Stimulated activated memory B cell treated with anti-CD40 and anti-IgM and Interleukin-4, amounts not matched to agents 10 μg/mL and 1 μg/mL and 100 μg/mL, for 72 hours (primary cell): ENCODE results near the gene NEXN.

Experiments used
- ATAC-seq: fragments of 150-1000 bp; cut with Tn5 transposase; 2 replicates; pipeline ENCODE4 v1.10.0; 2021
- H3K27ac Mint-ChIP-seq: one replicate; pipeline ENCODE4 v1.8.0; 2022; ENCODE audit warnings: mild to moderate bottlenecking, mixed read lengths
- H3K27me3 Mint-ChIP-seq: one replicate; pipeline ENCODE4 v1.8.0; 2022; ENCODE audit warnings: mixed read lengths
- H3K36me3 Mint-ChIP-seq: one replicate; pipeline ENCODE4 v1.8.0; 2022; ENCODE audit warnings: mixed read lengths
- H3K4me1 Mint-ChIP-seq: one replicate; pipeline ENCODE4 v1.8.0; 2022; ENCODE audit warnings: mixed read lengths
- H3K4me3 Mint-ChIP-seq: one replicate; pipeline ENCODE4 v1.8.0; 2022; ENCODE audit warnings: mild to moderate bottlenecking, moderate library complexity, mixed read lengths
- H3K9me3 Mint-ChIP-seq: one replicate; pipeline ENCODE4 v1.8.0; 2022; ENCODE audit warnings: mixed read lengths

NEXN gene

DNA sequence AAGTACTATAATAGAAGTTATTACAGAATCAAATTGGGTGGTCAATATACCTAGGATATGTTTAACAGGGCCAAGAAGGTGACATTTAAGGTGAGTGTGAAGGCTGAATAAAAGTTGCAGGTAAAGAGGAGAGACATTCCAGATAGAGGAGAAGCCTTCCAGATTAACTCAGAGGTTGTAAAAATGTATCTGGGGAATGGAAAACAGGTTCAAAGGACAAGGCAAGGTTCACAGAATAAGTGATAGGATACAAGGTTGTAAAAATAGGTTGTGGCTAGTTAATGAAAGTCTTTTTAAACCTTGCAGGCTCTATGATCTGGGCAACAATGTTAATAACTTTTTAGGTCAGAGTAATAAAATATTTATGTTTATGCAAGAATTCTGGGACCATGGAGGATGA is 50.2 kb downstream of the NEXN start:
- no peak for ATAC-seq
- Mint-ChIP-seq H3K4me3 (no peak overlapping the region), H3K27ac (no peak overlapping the region), H3K36me3 (peaks cover 25% of the 10 kb centered on the region), H3K4me1 (no peaks in the 10 kb centered on the region), H3K27me3 (no peaks in the 10 kb centered on the region), H3K9me3 (no peaks in the 10 kb centered on the region)

DNA sequence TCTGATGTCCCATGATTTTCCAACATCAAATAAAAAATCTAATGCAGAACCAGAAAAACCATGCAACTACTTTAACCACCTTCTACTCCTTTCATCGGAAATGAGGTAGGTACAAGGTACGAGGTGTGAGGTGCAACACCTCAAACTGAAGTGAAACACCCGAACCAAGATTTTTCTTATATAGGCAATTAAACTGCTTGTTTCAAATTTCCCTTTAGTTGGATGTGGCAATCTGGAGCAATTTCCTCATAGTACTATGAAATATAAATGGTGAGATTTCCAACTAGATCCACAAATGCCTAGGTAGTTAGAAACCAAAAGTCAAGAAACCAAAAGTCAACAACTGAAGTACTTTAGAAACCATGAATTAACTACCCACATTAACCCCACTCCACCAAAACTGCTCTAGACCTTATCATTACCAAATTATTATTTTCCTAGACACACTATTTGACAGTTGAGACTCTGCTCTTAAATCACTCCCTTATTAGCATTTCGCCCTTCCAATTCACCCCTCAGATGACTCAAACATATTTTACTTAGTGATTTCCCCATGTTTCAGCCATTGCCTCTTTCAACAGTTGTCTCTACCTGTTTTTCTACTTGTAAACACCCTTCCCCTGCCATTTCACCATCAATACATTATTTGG is 52.6 kb downstream of the NEXN start:
- no peaks in the 10 kb centered on the region for H3K27me3 Mint-ChIP-seq
- no peaks in the 10 kb centered on the region for H3K4me1 Mint-ChIP-seq
- peaks cover 38% of the 10 kb centered on the region for H3K36me3 Mint-ChIP-seq
- no peaks in the 10 kb centered on the region for H3K9me3 Mint-ChIP-seq
- no peak for ATAC-seq
- H3K4me3 Mint-ChIP-seq, result no peak overlapping the region
- no peak overlapping the region for H3K27ac Mint-ChIP-seq

GRCh38 chr1:77942400-77943140 is 54.1 kb downstream of the NEXN start:
- Mint-ChIP-seq H3K9me3 (no peaks in the 10 kb centered on the region), H3K27ac (no peak overlapping the region), H3K27me3 (no peaks in the 10 kb centered on the region), H3K4me3 (no peak overlapping the region), H3K36me3 (peaks cover 43% of the 10 kb centered on the region), H3K4me1 (no peaks in the 10 kb centered on the region)
- no peak for ATAC-seq

GRCh38 chr1:77945345-77945744 is 56.9 kb downstream of the NEXN start:
- Mint-ChIP-seq H3K27me3 (no peaks in the 10 kb centered on the region), H3K27ac (no peak overlapping the region), H3K9me3 (no peaks in the 10 kb centered on the region), H3K4me3 (no peak overlapping the region), H3K36me3 (peaks cover 57% of the 10 kb centered on the region), H3K4me1 (peaks cover 10% of the 10 kb centered on the region)
- no peak for ATAC-seq

- peaks cover 53% of the 10 kb centered on the region for H3K36me3 Mint-ChIP-seq
- no peak overlapping the region for H3K4me3 Mint-ChIP-seq
- ATAC-seq, result peak; percentile 57
- H3K27ac Mint-ChIP-seq, result peak overlapping the region; percentile 17
- H3K9me3 Mint-ChIP-seq, result no peaks in the 10 kb centered on the region
- H3K4me1 Mint-ChIP-seq, result peaks cover 34% of the 10 kb centered on the region
- no peaks in the 10 kb centered on the region for H3K27me3 Mint-ChIP-seq
Measured at GRCh38 chr1:77948841-77949424, 60.5 kb downstream of the NEXN start.

DNA sequence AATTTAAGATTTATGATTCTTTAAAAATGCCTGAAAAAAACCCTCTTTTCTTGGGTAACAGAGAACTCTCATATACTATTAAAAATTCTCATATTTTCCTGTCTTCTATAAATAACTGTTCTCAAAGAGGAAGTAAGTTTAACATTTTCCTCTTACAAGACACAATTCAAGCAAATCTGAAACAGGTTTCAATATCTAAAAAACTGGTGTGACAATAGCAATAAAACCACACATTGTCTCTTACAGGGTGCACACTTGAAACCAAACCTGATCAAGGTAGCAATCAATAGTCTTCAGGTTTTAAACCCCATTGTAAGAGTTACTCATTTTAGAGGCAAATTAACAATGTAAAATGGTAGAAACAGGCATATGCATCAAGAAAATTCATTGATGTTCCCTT is 62.4 kb downstream of the NEXN start:
- ATAC-seq, result peak; percentile 70
- Mint-ChIP-seq H3K27ac (peak overlapping the region; percentile 66), H3K27me3 (no peaks in the 10 kb centered on the region), H3K9me3 (no peaks in the 10 kb centered on the region), H3K36me3 (peaks cover 48% of the 10 kb centered on the region), H3K4me1 (peaks cover 34% of the 10 kb centered on the region), H3K4me3 (no peak overlapping the region)

DNA sequence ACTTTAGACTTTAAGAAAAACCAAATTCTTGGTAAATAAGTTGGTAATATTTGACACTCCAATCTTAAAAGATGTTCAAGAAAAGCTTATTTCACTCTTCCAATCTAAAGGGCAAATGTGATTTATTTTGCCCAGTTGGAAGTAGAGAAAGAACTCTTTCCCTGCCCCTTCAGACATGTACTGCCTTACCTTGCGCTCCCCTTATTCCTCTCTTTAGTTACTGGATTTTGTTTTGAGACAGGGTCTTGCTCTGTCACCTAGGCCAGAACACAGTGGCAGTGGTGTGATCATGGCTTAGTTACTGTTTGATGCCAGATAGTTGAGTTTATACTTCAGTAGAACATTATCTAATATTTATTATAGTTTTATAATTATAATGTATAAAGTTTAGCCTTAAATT is 62.9 kb downstream of the NEXN start:
- no peak for ATAC-seq
- H3K4me1 Mint-ChIP-seq, result peaks cover 34% of the 10 kb centered on the region
- peaks cover 48% of the 10 kb centered on the region for H3K36me3 Mint-ChIP-seq
- peak overlapping the region; percentile 66 for H3K27ac Mint-ChIP-seq
- H3K4me3 Mint-ChIP-seq, result no peak overlapping the region
- H3K9me3 Mint-ChIP-seq, result no peaks in the 10 kb centered on the region
- no peaks in the 10 kb centered on the region for H3K27me3 Mint-ChIP-seq

DNA sequence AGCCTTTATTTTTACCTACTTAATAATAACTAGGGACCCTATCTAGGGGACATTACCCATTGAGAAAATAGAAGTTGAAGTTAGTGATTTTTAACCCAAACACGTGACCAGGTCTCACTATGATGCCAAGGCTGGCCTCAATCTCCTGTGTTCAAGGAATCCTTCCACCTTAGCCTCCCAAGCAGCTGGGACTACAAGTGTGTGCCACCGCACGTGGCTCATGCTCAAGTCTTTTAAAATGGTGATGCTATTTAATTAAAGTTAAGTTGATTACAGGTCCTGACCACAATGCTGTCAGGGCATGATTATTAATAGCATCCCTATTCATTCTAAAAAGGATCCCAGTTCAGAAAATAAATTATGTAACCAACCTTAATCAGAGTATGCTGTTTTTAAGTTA is 65.5 kb downstream of the NEXN start:
- no peak overlapping the region for H3K4me3 Mint-ChIP-seq
- no peaks in the 10 kb centered on the region for H3K27me3 Mint-ChIP-seq
- H3K4me1 Mint-ChIP-seq, result peaks cover 30% of the 10 kb centered on the region
- H3K9me3 Mint-ChIP-seq, result no peaks in the 10 kb centered on the region
- peaks cover 52% of the 10 kb centered on the region for H3K36me3 Mint-ChIP-seq
- ATAC-seq, result no peak
- H3K27ac Mint-ChIP-seq, result no peak overlapping the region

GRCh38 chr1:77954521-77954920 is 66.1 kb downstream of the NEXN start:
- Mint-ChIP-seq H3K9me3 (no peaks in the 10 kb centered on the region), H3K4me1 (peaks cover 24% of the 10 kb centered on the region), H3K4me3 (no peak overlapping the region), H3K27me3 (no peaks in the 10 kb centered on the region), H3K27ac (no peak overlapping the region), H3K36me3 (peaks cover 52% of the 10 kb centered on the region)
- ATAC-seq, result no peak

DNA sequence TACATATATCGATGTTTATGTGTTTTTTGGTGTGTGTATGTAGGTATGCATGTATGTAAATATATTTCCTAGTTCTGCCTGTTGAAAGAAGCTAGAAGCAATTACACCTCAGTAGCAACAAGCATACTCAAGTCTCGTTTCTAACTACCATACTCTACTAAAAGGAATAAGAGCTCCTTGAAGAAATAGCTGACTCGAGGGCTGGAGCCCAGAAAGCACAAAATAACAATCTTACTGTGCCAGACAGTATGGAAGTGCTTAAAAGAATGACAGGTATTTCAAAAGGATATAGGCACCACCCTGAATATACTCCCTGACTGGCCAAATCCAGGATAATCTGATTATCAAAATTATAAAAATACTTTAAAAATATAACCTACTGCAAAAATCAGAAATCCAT is 67.3 kb downstream of the NEXN start:
- H3K27me3 Mint-ChIP-seq, result no peaks in the 10 kb centered on the region
- peaks cover 25% of the 10 kb centered on the region for H3K4me1 Mint-ChIP-seq
- ATAC-seq, result no peak
- H3K9me3 Mint-ChIP-seq, result no peaks in the 10 kb centered on the region
- no peak overlapping the region for H3K4me3 Mint-ChIP-seq
- H3K36me3 Mint-ChIP-seq, result peaks cover 63% of the 10 kb centered on the region
- no peak overlapping the region for H3K27ac Mint-ChIP-seq

- ATAC-seq, result no peak
- peaks cover 67% of the 10 kb centered on the region for H3K36me3 Mint-ChIP-seq
- no peaks in the 10 kb centered on the region for H3K27me3 Mint-ChIP-seq
- H3K27ac Mint-ChIP-seq, result no peak overlapping the region
- no peaks in the 10 kb centered on the region for H3K9me3 Mint-ChIP-seq
- H3K4me3 Mint-ChIP-seq, result no peak overlapping the region
- H3K4me1 Mint-ChIP-seq, result peaks cover 21% of the 10 kb centered on the region
Measured at GRCh38 chr1:77956464-77956863, 68.0 kb downstream of the NEXN start.

DNA sequence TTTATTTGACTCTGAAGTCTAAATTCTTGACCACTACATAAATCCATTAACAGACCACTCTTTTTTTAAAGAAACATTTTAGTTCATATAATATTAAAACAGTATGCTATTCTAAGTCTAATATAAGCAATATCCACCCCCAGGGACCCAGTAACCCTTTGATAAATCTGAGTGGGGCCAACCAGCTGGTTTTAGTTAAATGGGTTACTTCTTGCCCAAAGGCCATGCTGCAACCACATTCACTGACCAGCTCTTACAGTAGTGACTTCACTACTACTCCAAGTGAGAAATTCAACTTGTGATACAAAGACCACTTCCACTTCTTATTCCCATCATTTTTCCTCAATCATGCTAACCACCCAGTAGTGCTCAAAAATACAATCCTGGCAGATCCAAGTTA is 70.0 kb downstream of the NEXN start:
- no peaks in the 10 kb centered on the region for H3K27me3 Mint-ChIP-seq
- no peak overlapping the region for H3K4me3 Mint-ChIP-seq
- peaks cover 16% of the 10 kb centered on the region for H3K4me1 Mint-ChIP-seq
- peaks cover 67% of the 10 kb centered on the region for H3K36me3 Mint-ChIP-seq
- H3K27ac Mint-ChIP-seq, result peak overlapping the region; percentile 13
- ATAC-seq, result no peak
- H3K9me3 Mint-ChIP-seq, result no peaks in the 10 kb centered on the region

GRCh38 chr1:77958850-77959249 is 70.4 kb downstream of the NEXN start:
- H3K27ac Mint-ChIP-seq, result peak overlapping the region; percentile 13
- H3K36me3 Mint-ChIP-seq, result peaks cover 68% of the 10 kb centered on the region
- no peaks in the 10 kb centered on the region for H3K27me3 Mint-ChIP-seq
- ATAC-seq, result no peak
- H3K4me3 Mint-ChIP-seq, result no peak overlapping the region
- peaks cover 16% of the 10 kb centered on the region for H3K4me1 Mint-ChIP-seq
- no peaks in the 10 kb centered on the region for H3K9me3 Mint-ChIP-seq

- Mint-ChIP-seq H3K27ac (no peak overlapping the region), H3K36me3 (peaks cover 85% of the 10 kb centered on the region), H3K4me3 (no peak overlapping the region), H3K4me1 (peaks cover 16% of the 10 kb centered on the region), H3K27me3 (no peaks in the 10 kb centered on the region), H3K9me3 (no peaks in the 10 kb centered on the region)
- ATAC-seq, result no peak
Measured at GRCh38 chr1:77961392-77961791, 73.0 kb downstream of the NEXN start.

GRCh38 chr1:77966291-77966690 is 77.9 kb downstream of the NEXN start:
- Mint-ChIP-seq H3K4me3 (no peak overlapping the region), H3K27ac (no peak overlapping the region), H3K4me1 (peaks cover 22% of the 10 kb centered on the region), H3K9me3 (no peaks in the 10 kb centered on the region), H3K36me3 (peaks cover 68% of the 10 kb centered on the region), H3K27me3 (no peaks in the 10 kb centered on the region)
- no peak for ATAC-seq

- Mint-ChIP-seq H3K4me3 (no peak overlapping the region), H3K27ac (no peak overlapping the region), H3K9me3 (no peaks in the 10 kb centered on the region), H3K4me1 (peaks cover 37% of the 10 kb centered on the region), H3K36me3 (peaks cover 50% of the 10 kb centered on the region), H3K27me3 (no peaks in the 10 kb centered on the region)
- ATAC-seq, result no peak
Measured at GRCh38 chr1:77970192-77970591, 81.8 kb downstream of the NEXN start.
